Endothelial cell of coronary artery (primary cell): ENCODE measurements around the gene BCDIN3D. TPM values are rescaled to one million over a fixed set of nuclear protein-coding genes. Genes with fewer than 3 reads are reported as not detected.

Experiments
- total RNA-seq: library from RNA; depleted of rRNA; stranded (reverse); fragments of >200 nt; gene quantifications from 2 replicates; pipeline ENCODE4 v1.2.3, GENCODE V29; 2014

Gene BCDIN3D
- 1.7 and 2.7 TPM in 2 replicates for total RNA-seq

GRCh38 chr12:49842519-49843352, at the start of gene BCDIN3D:
Gene BCDIN3D (minus strand): TSS chr12:49843106. CDS start chr12:49843087, 19 bp downstream.

GRCh38 chr12:49828133-49829091, 14.5 kb downstream of the BCDIN3D start, which contains the start of gene NCKAP5L:
Gene NCKAP5L (minus strand): TSS chr12:49828413. CDS start chr12:49804044, 24,369 bp downstream.

Other genes starting within 250 kb of the BCDIN3D start
- gene FAM186B, start 237.5 kb downstream of the BCDIN3D start, total RNA-seq: 0.09 TPM in 2 replicates
- gene PRPF40B, start 219.5 kb downstream of the BCDIN3D start, total RNA-seq: 3.2 and 8.8 TPM in 2 replicates
- gene FMNL3, start 135.7 kb downstream of the BCDIN3D start, total RNA-seq: 70.0 and 83.1 TPM in 2 replicates
- 269 and 354 TPM in 2 replicates for gene TMBIM6, start 101.5 kb downstream of the BCDIN3D start, total RNA-seq
- 11.2 and 17.0 TPM in 2 replicates for gene NCKAP5L, start 14.7 kb downstream of the BCDIN3D start, total RNA-seq
- under 0.01 TPM in 1 of 2 replicates, not detected in the other for gene FAIM2, start 60.8 kb upstream of the BCDIN3D start, total RNA-seq
- not detected in 2 replicates for gene AQP2, start 107.6 kb upstream of the BCDIN3D start, total RNA-seq
- gene AQP5, start 118.8 kb upstream of the BCDIN3D start, total RNA-seq: 0.09 and 1.8 TPM in 2 replicates
- gene AQP6, start 129.8 kb upstream of the BCDIN3D start, total RNA-seq: 0.09 TPM in 1 of 2 replicates, not detected in the other
- 29.2 and 54.1 TPM in 2 replicates for gene RACGAP1, start 182.4 kb upstream of the BCDIN3D start, total RNA-seq
- 0.36 and 1.0 TPM in 2 replicates for gene ASIC1, start 214.5 kb upstream of the BCDIN3D start, total RNA-seq
- gene SMARCD1, start 242.2 kb upstream of the BCDIN3D start, total RNA-seq: 43.6 and 45.5 TPM in 2 replicates